GM23248 (cell line): ENCODE data around the gene RNF39. TPM values are rescaled to one million over a fixed set of nuclear protein-coding genes. Genes with fewer than 3 reads are reported as not detected.

Experiments used
- DNase-seq: peaks from one replicate; pipeline ENCODE4 v3.0.0-alpha.2; 2015
- H2AFZ ChIP-seq: fragments of 200-600 bp; sonication (generic); 2 replicates; pipeline ENCODE4 v1.6.1; 2016; ENCODE audit warnings: antibody characterized with exemption
- H3F3A ChIP-seq: fragments of 200-600 bp; sonication (generic); 2 replicates; pipeline ENCODE4 v1.6.1; 2016; ENCODE audit warnings: mild to moderate bottlenecking, antibody characterized with exemption, mixed run types; ENCODE audit not compliant: insufficient read depth
- H3K27ac ChIP-seq: fragments of 200-600 bp; sonication (generic); 2 replicates; pipeline ENCODE4 v1.5.1; 2016; ENCODE audit warnings: mild to moderate bottlenecking
- H3K27me3 ChIP-seq: fragments of 200-600 bp; sonication (generic); replicated peaks from 2 replicates; pipeline ENCODE4 v1.6.1; 2016; ENCODE audit warnings: mild to moderate bottlenecking; ENCODE audit not compliant: insufficient read depth
- H3K36me3 ChIP-seq: fragments of 200-600 bp; sonication (generic); 2 replicates; pipeline ENCODE4 v1.6.1; 2016; ENCODE audit warnings: low read depth, mild to moderate bottlenecking
- H3K4me1 ChIP-seq: fragments of 200-600 bp; sonication (generic); 2 replicates; pipeline ENCODE4 v1.6.1; 2016; ENCODE audit warnings: mild to moderate bottlenecking; ENCODE audit not compliant: insufficient read depth
- H3K4me2 ChIP-seq: fragments of 200-600 bp; sonication (generic); one replicate; pipeline ENCODE4 v1.6.1; 2016; ENCODE audit warnings: mild to moderate bottlenecking; ENCODE audit not compliant: unreplicated experiment
- H3K4me3 ChIP-seq: fragments of 200-600 bp; sonication (generic); 2 replicates; pipeline ENCODE4 v1.5.1; 2016; ENCODE audit warnings: mild to moderate bottlenecking
- H3K79me2 ChIP-seq: fragments of 200-600 bp; sonication (generic); 2 replicates; pipeline ENCODE4 v1.6.1; 2016; ENCODE audit warnings: mild to moderate bottlenecking; ENCODE audit not compliant: insufficient read depth
- H3K9ac ChIP-seq: fragments of 200-600 bp; sonication (generic); 2 replicates; pipeline ENCODE4 v1.6.1; 2016; ENCODE audit warnings: mild to moderate bottlenecking
- H3K9me2 ChIP-seq: fragments of 200-600 bp; sonication (generic); 2 replicates; pipeline ENCODE4 v1.6.1; 2016; ENCODE audit warnings: mixed run types, mild to moderate bottlenecking, moderate library complexity; ENCODE audit not compliant: insufficient read depth
- H3K9me3 ChIP-seq: fragments of 200-600 bp; sonication (generic); one replicate; pipeline ENCODE4 v1.6.1; 2017; ENCODE audit warnings: low read depth
- H4K20me1 ChIP-seq: fragments of 200-600 bp; sonication (generic); 2 replicates; pipeline ENCODE4 v1.6.0; 2016; ENCODE audit not compliant: insufficient read depth
- EZH2 ChIP-seq: fragments of 200-600 bp; sonication (generic); IDR thresholded peaks from 2 replicates; pipeline ENCODE4 v1.6.1; 2018; ENCODE audit warnings: antibody characterized with exemption, mild to moderate bottlenecking; ENCODE audit not compliant: insufficient read depth, poor library complexity, severe bottlenecking
- EZH2phosphoT487 ChIP-seq: fragments of 200-600 bp; sonication (generic); IDR thresholded peaks from 2 replicates; pipeline ENCODE4 v1.6.1; 2018; ENCODE audit warnings: antibody characterized with exemption, moderate library complexity, mild to moderate bottlenecking, low read depth; ENCODE audit not compliant: insufficient read depth
- WGBS, 2 experiments: methylation state at CpG; one replicate each; pipeline ENCODE4 v1.1.6; 2015 to 2017; ENCODE audit warnings: low lambda C conversion rate in 2 of 2, low coverage in 1 of 2; ENCODE audit errors: missing lambda C conversion rate in 2 of 2; 5-methylcytosine and 5-hydroxymethylcytosine counted together
- in situ Hi-C: fragments of 300-500 bp; cut with MboI; formaldehyde crosslinking; loops from 2 replicates; pipeline ENCODE4 v1.15.0; 2020
- polyA plus RNA-seq: library from polyadenylated mRNA; unstranded; fragments of >200 nt; fragmentation: Nextera tagmentation; extraction: Ambion mirVana; gene quantifications from 2 replicates; pipeline ENCODE4 v1.2.1, GENCODE V29; 2016
- total RNA-seq: library from RNA; depleted of rRNA; stranded (reverse); fragments of >200 nt; shearing (Covaris generic); gene quantifications from 2 replicates; pipeline ENCODE4 v1.2.3, GENCODE V29; 2014

RNF39 gene
- total and polyA plus RNA-seq, 2 experiments from 2014 or later, result 0.21 TPM; not detected in 1

GRCh38 chr6:30075790-30076732 lies 492 bp upstream of the RNF39 start:
- peak; percentile 29 for DNase-seq
- Histone ChIP-seq H3K27me3 (peaks cover 82% of the 10 kb centered on the region), H3K79me2 (no peaks in the 10 kb centered on the region), H3K9me3 (no peaks in the 10 kb centered on the region), H3K36me3 (no peaks in the 10 kb centered on the region), H3K9me2 (no peaks in the 10 kb centered on the region), H4K20me1 (no peaks in the 10 kb centered on the region), H2AFZ (0 out of 2 replicates have a peak overlapping the region, but pooled peaks have one; percentile 41), H3K4me3 (peak overlapping the region; percentile 29; the same call in 1 of the 2 replicates), H3F3A (no peaks in the 10 kb centered on the region), H3K4me2 (no peak overlapping the region), H3K4me1 (no peaks in the 10 kb centered on the region), H3K27ac (no peak overlapping the region), H3K9ac (no peak overlapping the region)
- in situ Hi-C loops, result no loop called here
- 13 to 19% methylated on average over 15 to 22 of the region's 22 CpGs for WGBS, 2 experiments
- TF ChIP-seq EZH2phosphoT487 (0 out of 2 replicates have a peak, but pooled peaks have one; percentile 63), EZH2 (peak; percentile 21)

- peak overlapping the region; percentile 57 for H3K4me2 ChIP-seq
- H3K4me3 ChIP-seq, result peak overlapping the region; percentile 51
- H3K9me3 ChIP-seq, result no peaks in the 10 kb centered on the region
- WGBS, 2 experiments, result 6 to 8% methylated on average over 26 to 37 of the region's 37 CpGs
- no peaks in the 10 kb centered on the region for H3K9me2 ChIP-seq
- no peak overlapping the region for H3K9ac ChIP-seq
- in situ Hi-C loops, result no loop called here
- 0 out of 2 replicates have a peak, but pooled peaks cover 3% of the 10 kb centered on the region for H3K36me3 ChIP-seq
- DNase-seq, result peak; percentile 26
- peaks cover 74% of the 10 kb centered on the region for H3K27me3 ChIP-seq
- TF ChIP-seq EZH2phosphoT487 (no peak), EZH2 (no peak)
- peak overlapping the region; percentile 41 for H2AFZ ChIP-seq
- H3K27ac ChIP-seq, result no peak overlapping the region
- no peaks in the 10 kb centered on the region for H3K79me2 ChIP-seq
- H3F3A ChIP-seq, result no peaks in the 10 kb centered on the region
- H4K20me1 ChIP-seq, result no peaks in the 10 kb centered on the region
- H3K4me1 ChIP-seq, result no peaks in the 10 kb centered on the region
Measured at GRCh38 chr6:30074331-30075093, 1.1 kb downstream of the RNF39 start.

- in situ Hi-C loops, result no loop called here
- Histone ChIP-seq H3K4me1 (no peaks in the 10 kb centered on the region), H3K9ac (no peak overlapping the region), H3K27ac (no peak overlapping the region), H3K9me2 (no peaks in the 10 kb centered on the region), H3K36me3 (0 out of 2 replicates have a peak, but pooled peaks cover 4% of the 10 kb centered on the region), H3K9me3 (no peaks in the 10 kb centered on the region), H2AFZ (no peak overlapping the region), H3K4me3 (no peak overlapping the region), H3K79me2 (peaks cover under 1% of the 10 kb centered on the region), H3F3A (no peaks in the 10 kb centered on the region), H3K4me2 (no peak overlapping the region), H4K20me1 (no peaks in the 10 kb centered on the region), H3K27me3 (peaks cover 66% of the 10 kb centered on the region)
- TF ChIP-seq EZH2phosphoT487 (no peak), EZH2 (peak; percentile 59)
- WGBS, 2 experiments, result 38 to 39% methylated on average over 7 of the region's 7 CpGs
- DNase-seq, result no peak
Measured at GRCh38 chr6:30073489-30074235, 1.9 kb downstream of the RNF39 start.

DNA sequence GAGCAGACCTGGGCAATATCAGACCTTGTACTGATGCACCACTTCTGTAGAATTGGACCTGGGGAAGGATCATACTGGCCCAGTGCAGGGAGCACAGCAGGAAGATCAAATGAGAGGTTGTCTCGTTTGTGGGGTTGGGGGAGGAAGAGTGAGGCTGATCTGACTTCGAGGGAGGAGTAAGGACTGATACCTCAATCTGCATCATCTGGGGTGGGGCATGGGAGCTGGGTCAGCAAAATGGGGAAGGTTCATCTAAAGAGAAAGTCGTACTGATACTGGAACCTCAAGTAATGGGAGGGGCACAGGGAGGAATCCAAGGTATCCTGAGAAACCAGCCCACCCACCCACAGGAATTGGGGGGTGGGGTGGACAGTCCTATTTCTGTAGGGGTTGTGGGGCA lies 3.7 kb downstream of the RNF39 start:
- Histone ChIP-seq H3K4me1 (peaks cover 8% of the 10 kb centered on the region), H3K4me3 (no peak overlapping the region), H2AFZ (no peak overlapping the region), H3K79me2 (peaks cover 17% of the 10 kb centered on the region), H3K4me2 (no peak overlapping the region), H3K9me3 (no peaks in the 10 kb centered on the region), H4K20me1 (no peaks in the 10 kb centered on the region), H3K9me2 (no peaks in the 10 kb centered on the region), H3K9ac (no peak overlapping the region), H3K36me3 (0 out of 2 replicates have a peak, but pooled peaks cover 4% of the 10 kb centered on the region), H3K27me3 (peaks cover 48% of the 10 kb centered on the region), H3K27ac (no peak overlapping the region), H3F3A (no peaks in the 10 kb centered on the region)
- DNase-seq, result no peak
- WGBS, 2 experiments, result 87 to 89% methylated on average over 3 of the region's 3 CpGs
- no peak for TF ChIP-seq EZH2phosphoT487
- in situ Hi-C loops, result no loop called here
